HEK293 (cell line): ENCODE measurements around the gene MTMR12.

Source experiments
- CTCF ChIA-PET: fragments of 350-600 bp; formaldehyde crosslinking; extraction: SDS; loops from one replicate; lab custom pipeline; 2021; ENCODE audit warnings: antibody characterized with exemption; lab: Yijun Ruan, JAX
- POLR2A ChIA-PET: fragments of 300-600 bp; formaldehyde crosslinking; extraction: SDS; loops from one replicate; lab custom pipeline; 2020; ENCODE audit warnings: antibody characterized with exemption, inconsistent platforms; lab: Yijun Ruan, JAX
- H3K27ac ChIP-seq: fragments of 200-500 bp; sonication (Bioruptor generic); 2 replicates; pipeline ENCODE4 v1.5.1; 2014; ENCODE audit warnings: low read depth, low read length, control low read depth, inconsistent platforms; ENCODE audit errors: extremely low read depth
- H3K36me3 ChIP-seq, 2 experiments: fragments of 200-500 bp in 1 of 2; sonication (Bioruptor generic) in 1 of 2; 1 replicate in 1 of 2; 2 replicates in 1 of 2; pipeline ENCODE4 v1.5.1; 2014 to 2017; ENCODE audit warnings: inconsistent platforms in 2 of 2, low read length in 2 of 2; ENCODE audit not compliant: control insufficient read depth in 2 of 2, insufficient read depth in 1 of 2
- H3K4me1 ChIP-seq: fragments of 200-500 bp; sonication (Bioruptor generic); 2 replicates; pipeline ENCODE4 v1.5.1; 2014; ENCODE audit warnings: mild to moderate bottlenecking, low read length, inconsistent platforms; ENCODE audit not compliant: control insufficient read depth, insufficient read depth
- H3K4me3 ChIP-seq: 2 replicates; pipeline ENCODE4 v1.5.1; 2011; ENCODE audit warnings: low read depth, mild to moderate bottlenecking, control low read depth, low read length, moderate library complexity
- H3K9me3 ChIP-seq: fragments of 200-500 bp; sonication (Bioruptor generic); 2 replicates; pipeline ENCODE4 v1.5.1; 2014; ENCODE audit warnings: low read depth, low read length, inconsistent platforms; ENCODE audit not compliant: control insufficient read depth, insufficient read depth
- EGR2 ChIP-seq: fragments of 450-650 bp; formaldehyde crosslinking; IDR thresholded peaks from 2 replicates; pipeline ENCODE4 v1.5.1; 2016; ENCODE audit warnings: low read depth, missing biosample characterization, missing genetic modification characterization
- OSR2 ChIP-seq: fragments of 450-650 bp; formaldehyde crosslinking; IDR thresholded peaks from 2 replicates; pipeline ENCODE4 v1.5.1; 2016; ENCODE audit warnings: missing biosample characterization, missing genetic modification characterization
- SETDB1 ChIP-seq: IDR thresholded peaks from one replicate; pipeline ENCODE4 v1.6.1; 2017; ENCODE audit warnings: mild to moderate bottlenecking, low read length, moderate library complexity, mixed read lengths; ENCODE audit not compliant: insufficient read length
- ZFHX2 ChIP-seq: fragments of 450-650 bp; formaldehyde crosslinking; conservative IDR thresholded peaks from 2 replicates; pipeline ENCODE4 v1.5.1; 2016; ENCODE audit warnings: missing biosample characterization, missing genetic modification characterization
- ZFP69B ChIP-seq: fragments of 450-650 bp; formaldehyde crosslinking; IDR thresholded peaks from 2 replicates; pipeline ENCODE4 v1.5.1; 2016; ENCODE audit warnings: missing biosample characterization, missing genetic modification characterization
- ZNF10 ChIP-seq: fragments of 450-650 bp; formaldehyde crosslinking; IDR thresholded peaks from 2 replicates; pipeline ENCODE4 v1.5.1; 2017; ENCODE audit warnings: missing biosample characterization, missing genetic modification characterization
- ZNF133 ChIP-seq: fragments of 450-650 bp; formaldehyde crosslinking; IDR thresholded peaks from 2 replicates; pipeline ENCODE4 v1.5.1; 2016; ENCODE audit warnings: missing biosample characterization, missing genetic modification characterization
- ZNF221 ChIP-seq: fragments of 450-650 bp; formaldehyde crosslinking; IDR thresholded peaks from 2 replicates; pipeline ENCODE4 v1.5.1; 2017; ENCODE audit warnings: missing biosample characterization, missing genetic modification characterization, borderline replicate concordance
- ZNF423 ChIP-seq: fragments of 450-650 bp; formaldehyde crosslinking; IDR thresholded peaks from 2 replicates; pipeline ENCODE4 v1.5.1; 2016; ENCODE audit warnings: missing biosample characterization, missing genetic modification characterization
- ZNF561 ChIP-seq: fragments of 450-650 bp; IDR thresholded peaks from 2 replicates; pipeline ENCODE4 v1.5.1; 2018; ENCODE audit warnings: missing biosample characterization, missing genetic modification characterization, borderline replicate concordance
- ZNF623 ChIP-seq: fragments of 450-650 bp; formaldehyde crosslinking; IDR thresholded peaks from 2 replicates; pipeline ENCODE4 v1.5.1; 2016; ENCODE audit warnings: missing biosample characterization, missing genetic modification characterization
- TF ChIP-seq, protein P1 (sequence below): fragments of 450-650 bp; formaldehyde crosslinking; IDR thresholded peaks from 2 replicates; pipeline ENCODE4 v1.5.1; 2017; ENCODE audit warnings: missing biosample characterization, missing genetic modification characterization
- TF ChIP-seq, protein P2 (sequence below): fragments of 450-650 bp; formaldehyde crosslinking; IDR thresholded peaks from 2 replicates; pipeline ENCODE4 v1.5.1; 2016; ENCODE audit warnings: missing biosample characterization, missing genetic modification characterization
- TF ChIP-seq, protein P3 (sequence below): fragments of 450-650 bp; formaldehyde crosslinking; IDR thresholded peaks from 2 replicates; pipeline ENCODE4 v1.5.1; 2016; ENCODE audit warnings: missing biosample characterization, missing genetic modification characterization

The MTMR12 gene

DNA sequence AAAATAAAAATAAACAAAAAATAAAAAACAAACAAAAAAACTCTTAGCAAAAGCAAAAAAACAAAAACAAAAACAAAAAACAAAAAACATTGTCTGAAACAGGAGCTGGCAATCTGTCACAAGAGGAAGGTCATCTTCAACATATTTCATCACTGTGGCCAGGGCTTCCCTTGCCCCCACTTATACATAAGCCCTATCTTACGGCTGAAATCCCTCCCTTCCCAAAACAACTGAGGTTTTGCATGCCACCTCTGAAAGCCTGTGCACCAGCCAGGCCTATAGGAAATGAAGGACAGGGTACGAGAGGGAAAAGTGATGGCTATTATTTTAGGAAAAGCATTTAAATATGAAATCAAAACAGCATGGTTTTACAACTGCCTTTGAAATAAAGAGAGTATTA, 10.8 kb downstream of the MTMR12 start:
- Histone ChIP-seq H3K4me3 (no peak overlapping the region), H3K4me1 (peaks cover 14% of the 10 kb centered on the region), H3K27ac (no peak overlapping the region), H3K9me3 (no peaks in the 10 kb centered on the region)
- CTCF ChIA-PET = interaction anchor here (0.6 kb wide), 1 partner anchor 186 kb away, joined by 3 read pairs; no protein-coding TSS in a partner anchor
- POLR2A ChIA-PET = no interaction called here
- no peak for TF ChIP-seq OSR2 (tag by site-specific recombination)
- TF ChIP-seq ZNF133 (tag by site-specific recombination) = peak; percentile 97
- TF ChIP-seq ZNF423 (tag by site-specific recombination) = no peak
- TF ChIP-seq, all 188 proteins: peak for 1
- no peaks in the 10 kb centered on the region; a peak in 1 of 3 replicates for H3K36me3 ChIP-seq

DNA sequence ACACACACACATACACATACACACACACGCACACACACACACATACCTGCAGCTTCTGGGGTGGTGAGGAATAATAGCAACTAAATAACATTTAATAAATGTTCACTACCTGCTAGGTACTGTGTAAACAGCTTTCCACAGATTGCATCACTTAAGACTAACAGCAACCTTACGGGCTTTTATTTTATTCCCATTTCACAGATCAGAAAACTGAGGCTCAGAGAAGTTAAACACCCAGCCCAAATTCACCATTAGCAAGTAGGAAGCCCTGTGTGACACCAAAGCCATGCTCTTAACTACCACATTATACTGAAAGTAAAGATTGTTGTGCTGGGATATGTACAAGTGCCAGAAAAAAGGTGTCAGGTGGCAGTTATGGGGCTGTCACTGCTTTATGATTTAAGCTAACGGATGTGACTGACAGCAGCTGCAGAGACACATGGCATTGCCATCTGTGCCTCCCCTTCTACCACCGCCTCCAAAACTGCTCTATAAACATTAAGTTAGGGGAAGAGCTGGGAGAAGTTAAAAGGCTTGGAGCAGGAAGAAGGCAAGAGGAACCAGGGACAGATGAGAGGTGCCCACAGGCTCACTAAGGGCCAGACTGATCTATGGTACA, 13.6 kb downstream of the MTMR12 start:
- H3K36me3 ChIP-seq = peaks cover 6 to 13% of the 10 kb centered on the region in 2 experiments; a peak in 2 of 3 replicates
- no peak for TF ChIP-seq ZNF10 (tag by site-specific recombination)
- TF ChIP-seq SETDB1 = no peak
- TF ChIP-seq, protein P1, sequence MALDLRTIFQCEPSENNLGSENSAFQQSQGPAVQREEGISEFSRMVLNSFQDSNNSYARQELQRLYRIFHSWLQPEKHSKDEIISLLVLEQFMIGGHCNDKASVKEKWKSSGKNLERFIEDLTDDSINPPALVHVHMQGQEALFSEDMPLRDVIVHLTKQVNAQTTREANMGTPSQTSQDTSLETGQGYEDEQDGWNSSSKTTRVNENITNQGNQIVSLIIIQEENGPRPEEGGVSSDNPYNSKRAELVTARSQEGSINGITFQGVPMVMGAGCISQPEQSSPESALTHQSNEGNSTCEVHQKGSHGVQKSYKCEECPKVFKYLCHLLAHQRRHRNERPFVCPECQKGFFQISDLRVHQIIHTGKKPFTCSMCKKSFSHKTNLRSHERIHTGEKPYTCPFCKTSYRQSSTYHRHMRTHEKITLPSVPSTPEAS (tag by site-specific recombination) = peak; percentile 72
- POLR2A ChIA-PET = no interaction called here
- no peaks in the 10 kb centered on the region for H3K9me3 ChIP-seq
- H3K4me1 ChIP-seq = peaks cover 10% of the 10 kb centered on the region
- no peak overlapping the region for H3K27ac ChIP-seq
- H3K4me3 ChIP-seq = no peak overlapping the region
- CTCF ChIA-PET = interaction anchor here (1.2 kb wide), 1 partner anchor 30 kb away, joined by 4 read pairs; no protein-coding TSS in a partner anchor

DNA sequence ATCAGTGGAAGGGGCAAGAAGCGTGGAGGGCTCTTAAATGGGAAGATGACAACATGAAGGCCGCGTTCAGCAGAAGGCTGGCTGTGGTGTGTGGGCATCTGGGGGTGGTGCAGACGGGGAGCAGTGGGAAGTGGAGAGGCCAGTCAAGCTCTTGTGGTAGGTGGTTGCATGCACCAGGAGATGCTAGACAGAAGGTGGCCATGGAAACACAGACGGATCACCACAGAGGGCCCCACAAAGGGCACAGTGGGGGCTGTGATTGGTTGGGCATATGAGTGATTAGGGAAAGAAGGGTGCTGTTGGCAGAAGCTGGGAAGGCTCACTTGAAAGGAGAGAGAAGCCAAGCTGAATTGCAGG, 14.7 kb downstream of the MTMR12 start:
- no peak for TF ChIP-seq ZNF221 (tag by site-specific recombination)
- TF ChIP-seq ZFHX2 (tag by site-specific recombination) = peak; percentile 96
- TF ChIP-seq, protein P2, sequence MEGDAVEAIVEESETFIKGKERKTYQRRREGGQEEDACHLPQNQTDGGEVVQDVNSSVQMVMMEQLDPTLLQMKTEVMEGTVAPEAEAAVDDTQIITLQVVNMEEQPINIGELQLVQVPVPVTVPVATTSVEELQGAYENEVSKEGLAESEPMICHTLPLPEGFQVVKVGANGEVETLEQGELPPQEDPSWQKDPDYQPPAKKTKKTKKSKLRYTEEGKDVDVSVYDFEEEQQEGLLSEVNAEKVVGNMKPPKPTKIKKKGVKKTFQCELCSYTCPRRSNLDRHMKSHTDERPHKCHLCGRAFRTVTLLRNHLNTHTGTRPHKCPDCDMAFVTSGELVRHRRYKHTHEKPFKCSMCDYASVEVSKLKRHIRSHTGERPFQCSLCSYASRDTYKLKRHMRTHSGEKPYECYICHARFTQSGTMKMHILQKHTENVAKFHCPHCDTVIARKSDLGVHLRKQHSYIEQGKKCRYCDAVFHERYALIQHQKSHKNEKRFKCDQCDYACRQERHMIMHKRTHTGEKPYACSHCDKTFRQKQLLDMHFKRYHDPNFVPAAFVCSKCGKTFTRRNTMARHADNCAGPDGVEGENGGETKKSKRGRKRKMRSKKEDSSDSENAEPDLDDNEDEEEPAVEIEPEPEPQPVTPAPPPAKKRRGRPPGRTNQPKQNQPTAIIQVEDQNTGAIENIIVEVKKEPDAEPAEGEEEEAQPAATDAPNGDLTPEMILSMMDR (tag by site-specific recombination) = no peak
- no peak for TF ChIP-seq ZFP69B
- no peak for TF ChIP-seq ZNF623 (tag by site-specific recombination)
- TF ChIP-seq EGR2 (tag by site-specific recombination) = peak; percentile 97
- TF ChIP-seq, protein P3, sequence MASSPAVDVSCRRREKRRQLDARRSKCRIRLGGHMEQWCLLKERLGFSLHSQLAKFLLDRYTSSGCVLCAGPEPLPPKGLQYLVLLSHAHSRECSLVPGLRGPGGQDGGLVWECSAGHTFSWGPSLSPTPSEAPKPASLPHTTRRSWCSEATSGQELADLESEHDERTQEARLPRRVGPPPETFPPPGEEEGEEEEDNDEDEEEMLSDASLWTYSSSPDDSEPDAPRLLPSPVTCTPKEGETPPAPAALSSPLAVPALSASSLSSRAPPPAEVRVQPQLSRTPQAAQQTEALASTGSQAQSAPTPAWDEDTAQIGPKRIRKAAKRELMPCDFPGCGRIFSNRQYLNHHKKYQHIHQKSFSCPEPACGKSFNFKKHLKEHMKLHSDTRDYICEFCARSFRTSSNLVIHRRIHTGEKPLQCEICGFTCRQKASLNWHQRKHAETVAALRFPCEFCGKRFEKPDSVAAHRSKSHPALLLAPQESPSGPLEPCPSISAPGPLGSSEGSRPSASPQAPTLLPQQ = 0 out of 2 replicates have a peak, but pooled peaks have one; percentile 48
- no peak for TF ChIP-seq ZNF561 (tag by site-specific recombination)

More for the DNA sequence above, 14.7 kb downstream of the MTMR12 start:
- H3K4me3 ChIP-seq = no peak overlapping the region
- peaks cover 10% of the 10 kb centered on the region for H3K4me1 ChIP-seq
- CTCF ChIA-PET = interaction anchor here (0.6 kb wide), 1 partner anchor 36 kb away, joined by 3 read pairs; no protein-coding TSS in a partner anchor
- H3K9me3 ChIP-seq = no peaks in the 10 kb centered on the region
- POLR2A ChIA-PET = no interaction called here
- peaks cover 6 to 22% of the 10 kb centered on the region in 2 experiments; a peak in 2 of 3 replicates for H3K36me3 ChIP-seq
- H3K27ac ChIP-seq = no peak overlapping the region
